A673 (cell line): Measurements from ENCODE around the gene ZBTB37.

Experiments
- CTCF ChIP-seq: fragments of 300-800, 200-600 bp; sonication (generic); conservative IDR thresholded peaks from 2 replicates; pipeline ENCODE4 v1.5.1; 2017; ENCODE audit warnings: low read depth, mild to moderate bottlenecking, antibody characterized with exemption, low read length, moderate library complexity, mixed read lengths
- EZH2 ChIP-seq: fragments of 200-600 bp; sonication (generic); IDR thresholded peaks from 2 replicates; pipeline ENCODE4 v1.6.1; 2017; ENCODE audit warnings: borderline replicate concordance, low read depth, mild to moderate bottlenecking, mixed read lengths, antibody characterized with exemption, low read length; ENCODE audit not compliant: poor library complexity, severe bottlenecking

DNA sequence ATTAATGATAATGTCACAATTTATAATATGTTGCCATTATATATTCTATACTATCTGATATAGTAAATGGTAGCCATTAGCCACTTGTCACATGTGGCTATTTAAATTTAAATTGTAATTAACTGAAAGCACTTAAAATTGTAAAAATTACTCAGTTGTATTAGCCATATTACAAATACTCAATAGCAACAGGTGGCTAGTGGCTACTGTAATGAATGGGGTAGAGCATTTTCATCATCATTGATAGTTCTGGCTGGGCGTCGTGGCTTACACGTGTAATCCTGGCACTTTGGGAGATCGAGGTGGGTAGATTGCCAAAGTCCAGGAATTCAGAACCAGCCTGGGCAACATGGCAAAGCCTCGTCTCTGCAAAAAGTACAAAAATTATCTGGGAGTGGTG, 16.5 kb downstream of the ZBTB37 start:
- no peak for TF ChIP-seq CTCF
- no peak for TF ChIP-seq EZH2
